ENCODE results near the gene NOTCH4.
"Not testable (repeated sequence)": the region's sequence is repeated elsewhere in the genome, so short reads cannot be mapped to it uniquely, and the experiment has no call there.

The NOTCH4 gene

DNA sequence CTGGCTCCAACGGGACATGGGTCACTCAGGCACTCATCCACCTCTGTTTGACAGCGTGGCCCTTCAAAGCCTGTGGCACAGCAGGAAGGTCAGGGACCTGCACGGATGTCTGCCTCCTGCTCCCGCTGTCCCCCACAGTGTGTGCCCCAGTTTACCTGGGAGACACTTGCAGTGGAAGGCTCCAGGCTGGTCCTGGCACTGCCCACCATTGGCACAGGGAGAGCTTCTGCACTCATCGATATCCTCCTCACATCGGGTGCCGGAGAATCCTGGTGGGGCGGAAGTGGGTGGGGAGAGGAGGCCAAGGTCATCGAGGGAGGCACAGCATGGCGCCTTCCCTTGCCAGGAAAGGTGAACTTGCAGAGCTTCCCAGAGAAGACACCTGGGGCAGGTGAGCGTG lies 6.9 kb downstream of the NOTCH4 start:
- no peak for DNase-seq (ENCODE audit: low spot score)

DNA sequence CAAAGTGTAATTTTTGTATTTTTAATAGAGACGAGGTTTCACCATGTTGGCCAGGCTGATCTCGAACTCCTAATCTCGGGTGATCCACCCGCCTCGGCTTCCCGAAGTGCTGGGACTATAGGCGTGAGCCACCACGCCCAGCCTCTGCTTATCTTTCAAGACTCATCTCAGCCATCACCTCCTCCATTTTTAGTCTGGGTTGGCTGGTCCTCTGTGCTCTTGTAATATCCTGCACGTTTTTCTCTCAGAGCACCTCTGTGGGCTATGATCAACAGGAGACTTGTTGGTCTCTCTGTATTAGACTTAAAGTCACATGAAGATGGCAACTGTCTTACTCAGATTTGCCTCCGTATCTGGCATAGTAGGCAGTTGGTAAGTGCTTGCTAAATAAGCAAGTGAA lies 7.6 kb downstream of the NOTCH4 start:
- DNase-seq (ENCODE audit: low spot score): no peak

GRCh38 chr6:32215617-32216016 lies 8.2 kb downstream of the NOTCH4 start:
- DNase-seq (ENCODE audit: low spot score): no peak

DNA sequence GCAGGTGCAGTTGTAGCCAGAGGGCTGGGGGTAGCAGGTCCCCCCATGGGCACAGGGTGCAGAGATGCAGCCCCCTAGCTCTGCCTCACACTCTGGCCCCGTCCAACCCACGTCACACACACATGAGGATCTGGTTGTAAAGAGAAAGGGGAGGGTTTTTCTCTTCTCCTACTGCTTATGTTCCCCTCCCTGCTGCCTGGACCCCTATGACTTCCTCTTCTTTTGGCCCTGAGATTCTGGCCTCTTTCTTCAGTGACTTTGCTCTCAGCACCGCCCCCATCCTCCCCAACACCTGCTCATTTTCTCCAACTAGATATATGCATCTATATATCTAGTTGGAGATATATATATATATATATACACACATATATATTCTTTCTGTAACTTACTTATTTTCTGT lies 9.7 kb downstream of the NOTCH4 start:
- DNase-seq (ENCODE audit: low spot score): no peak

DNA sequence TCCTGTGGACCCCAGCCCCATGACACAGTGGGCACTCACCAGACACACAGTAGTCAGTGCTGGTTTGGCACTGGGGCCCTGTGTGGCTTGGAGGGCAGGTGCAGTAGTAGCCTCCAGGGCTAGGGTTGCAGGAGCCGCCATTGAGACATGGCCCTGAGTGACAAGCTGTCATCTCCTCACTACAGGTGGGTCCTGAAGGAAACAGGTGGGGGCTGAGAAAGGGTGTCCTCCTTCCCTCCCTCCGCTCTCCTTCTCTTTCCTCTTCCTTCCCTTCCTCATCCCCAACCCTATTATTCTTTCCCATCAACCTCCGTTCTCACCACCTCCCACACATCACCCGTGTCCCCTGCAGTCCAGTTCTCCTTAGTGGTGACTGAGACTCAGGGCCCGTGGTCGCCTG lies 10.2 kb downstream of the NOTCH4 start:
- no peak for DNase-seq (ENCODE audit: low spot score)

GRCh38 chr6:32212076-32212760 lies 11.6 kb downstream of the NOTCH4 start:
- no peak for DNase-seq (ENCODE audit: low spot score)

DNA sequence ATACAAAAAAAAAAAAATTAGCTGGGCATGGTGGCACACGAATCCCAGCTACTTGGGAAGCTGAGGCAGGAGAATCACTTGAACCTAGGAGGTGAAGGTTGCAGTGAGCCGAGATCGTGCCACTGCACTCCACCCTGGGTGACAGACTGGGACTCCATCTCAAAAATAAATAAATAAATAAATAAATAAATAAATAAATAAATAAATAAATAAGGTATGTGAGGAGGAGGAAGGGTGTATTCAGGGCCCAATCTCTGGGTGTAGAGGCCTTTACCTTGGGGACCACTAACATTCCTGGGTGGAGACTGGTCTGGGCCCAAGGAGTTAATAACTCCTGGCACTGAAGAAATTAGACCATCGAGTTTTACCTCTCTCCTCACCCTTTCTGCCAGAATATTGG lies 12.4 kb downstream of the NOTCH4 start:
- DNase-seq (ENCODE audit: low spot score): not testable (repeated sequence)

DNA sequence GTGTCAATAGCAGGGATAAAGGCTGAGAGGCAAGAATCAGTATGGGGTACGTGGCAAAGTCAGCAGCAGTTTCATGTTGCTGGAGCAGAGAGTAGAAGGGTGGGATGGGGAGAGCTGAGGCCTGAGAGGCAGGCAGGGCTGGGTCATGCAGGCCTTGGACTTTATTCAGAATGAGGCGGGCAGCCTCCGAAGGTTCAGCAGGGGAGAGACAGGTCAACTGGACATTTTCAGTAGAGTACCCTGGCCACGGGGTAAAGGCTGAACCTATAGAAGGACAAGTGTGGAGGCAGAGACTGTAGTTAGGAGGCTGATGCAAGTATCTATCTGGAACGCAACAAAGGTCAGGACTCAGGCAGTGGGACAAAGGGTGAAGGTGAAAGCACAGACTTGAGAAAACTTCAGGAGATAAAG lies 13.7 kb downstream of the NOTCH4 start:
- no peak for DNase-seq (ENCODE audit: low spot score)

- DNase-seq (ENCODE audit: low spot score): no peak
Measured at GRCh38 chr6:32208996-32209395, 14.9 kb downstream of the NOTCH4 start.

- no peak for DNase-seq (ENCODE audit: low spot score)
Measured at GRCh38 chr6:32204268-32204715, 19.6 kb downstream of the NOTCH4 start.

- DNase-seq (ENCODE audit: low spot score): no peak
Measured at GRCh38 chr6:32203426-32204267, 20.2 kb downstream of the NOTCH4 start.

GRCh38 chr6:32202186-32202585 lies 21.7 kb downstream of the NOTCH4 start:
- DNase-seq (ENCODE audit: low spot score): no peak

- no peak for DNase-seq (ENCODE audit: low spot score)
Measured at GRCh38 chr6:32200711-32201475, 23.0 kb downstream of the NOTCH4 start.

GRCh38 chr6:32198866-32199265 lies 25.0 kb downstream of the NOTCH4 start:
- no peak for DNase-seq (ENCODE audit: low spot score)

GRCh38 chr6:32198345-32198696 lies 25.5 kb downstream of the NOTCH4 start:
- no peak for DNase-seq (ENCODE audit: low spot score)

- DNase-seq (ENCODE audit: low spot score): no peak
Measured at GRCh38 chr6:32196682-32197616, 26.9 kb downstream of the NOTCH4 start.

DNA sequence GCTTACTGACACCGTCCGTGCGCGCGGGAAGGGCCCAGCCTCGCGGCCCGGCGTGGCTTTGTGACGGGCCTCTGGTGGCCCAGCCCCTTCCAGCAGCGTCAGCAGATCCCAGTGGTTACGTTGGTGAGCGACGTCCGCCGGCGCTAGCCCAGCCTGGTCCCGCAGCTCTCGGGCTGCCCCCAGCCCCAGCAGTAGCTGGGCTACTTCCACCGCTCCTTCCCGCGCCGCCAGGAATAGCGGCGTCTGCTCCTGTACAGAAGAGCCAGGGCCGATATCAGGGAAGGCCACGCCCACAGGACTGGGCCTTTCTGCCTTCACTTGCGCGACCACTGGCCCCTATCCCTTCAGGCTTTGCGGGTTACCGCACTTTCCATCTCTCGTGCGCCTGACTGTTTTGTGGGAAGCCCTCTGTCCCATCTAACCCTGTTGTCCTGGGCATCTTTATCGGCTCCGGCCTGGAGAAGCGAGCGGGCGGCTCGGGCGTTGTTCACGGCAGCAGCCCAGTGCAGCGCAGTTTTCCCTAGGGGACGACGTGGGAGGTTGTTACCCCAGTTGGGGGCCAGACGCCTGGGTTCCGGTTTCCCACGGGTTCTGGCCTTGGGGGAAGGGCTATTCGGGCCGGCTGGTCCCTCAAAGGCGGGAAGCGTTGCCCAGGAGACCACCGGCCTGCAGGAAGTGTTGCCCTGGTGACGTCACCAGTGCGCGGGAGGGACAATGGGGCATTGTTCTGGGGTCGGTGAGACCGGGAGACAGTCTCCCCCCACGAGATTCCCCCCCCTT lies 27.8 kb downstream of the NOTCH4 start:
- peak; percentile 76 for DNase-seq (ENCODE audit: low spot score)

DNA sequence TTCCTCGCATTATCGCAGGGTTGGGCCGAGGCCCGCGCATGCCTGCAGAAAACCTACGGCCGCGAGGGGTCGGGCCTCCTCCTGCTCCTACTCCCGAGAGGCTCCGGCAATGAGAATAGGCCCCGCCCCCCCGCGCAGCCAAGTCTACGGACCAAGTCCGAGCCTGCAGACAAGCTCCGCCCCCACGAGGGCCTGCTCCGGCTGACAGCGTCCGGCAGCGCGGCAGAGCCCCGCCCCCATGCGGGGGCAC lies 28.3 kb downstream of the NOTCH4 start:
- peak; percentile 100 for DNase-seq (ENCODE audit: low spot score)

DNA sequence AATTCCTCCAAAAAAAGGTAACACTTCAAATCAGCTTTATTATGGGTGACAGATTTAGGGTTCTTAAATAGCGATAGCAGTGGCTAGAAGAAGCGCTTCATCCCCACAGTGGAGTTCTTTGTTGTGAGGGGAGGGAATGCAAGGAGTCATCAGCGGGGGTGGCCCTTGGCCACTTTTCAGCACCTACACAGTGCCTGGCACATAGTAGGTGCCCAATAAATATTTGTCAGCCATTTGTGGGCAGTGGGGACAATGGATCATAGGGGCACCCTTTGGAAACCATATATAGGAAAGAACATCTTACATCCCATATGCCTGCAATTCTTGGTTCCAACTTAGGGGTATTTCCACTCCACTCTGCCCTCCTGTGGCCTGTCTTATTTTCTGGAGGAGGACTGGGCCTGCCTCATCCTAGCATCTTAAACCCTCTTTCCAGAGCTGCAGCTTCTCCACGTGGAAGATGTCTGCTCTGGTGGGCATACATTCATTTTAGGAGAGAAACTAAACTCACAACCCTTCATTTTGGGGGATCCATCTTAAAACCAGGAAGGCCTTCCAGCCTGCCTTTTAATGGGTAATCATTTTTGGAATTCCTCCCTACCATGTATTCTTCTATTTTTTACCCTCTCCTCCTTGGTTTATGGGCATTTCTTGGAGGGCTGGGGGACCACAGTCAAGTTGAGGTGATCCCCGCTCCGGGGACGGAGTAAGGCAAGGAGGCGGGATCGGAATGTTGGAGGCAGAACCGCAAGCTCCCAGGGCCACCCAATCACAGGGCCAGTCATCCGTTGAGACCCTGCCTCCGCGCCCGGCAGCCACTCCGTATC lies 28.8 kb downstream of the NOTCH4 start:
- DNase-seq (ENCODE audit: low spot score): peak; percentile 78

GRCh38 chr6:32194388-32194787 lies 29.5 kb downstream of the NOTCH4 start:
- no peak for DNase-seq (ENCODE audit: low spot score)
